Rectal smooth muscle tissue (tissue), 1 donor: ENCODE data around the gene POTEF.
"Not testable (repeated sequence)": the region's sequence is repeated elsewhere in the genome, so short reads cannot be mapped to it uniquely, and the experiment has no call there.

ENCODE experiments used
- H3K27ac ChIP-seq: one replicate; pipeline ENCODE4 v1.7.0; 2013; ENCODE audit warnings: low read depth, low read length, inconsistent platforms
- H3K27me3 ChIP-seq: one replicate; pipeline ENCODE4 v1.7.0; 2013; ENCODE audit warnings: low read length; ENCODE audit not compliant: control insufficient read depth, insufficient read depth
- H3K36me3 ChIP-seq: one replicate; pipeline ENCODE4 v1.7.0; 2013; ENCODE audit warnings: low read length; ENCODE audit not compliant: control insufficient read depth, insufficient read depth
- H3K4me1 ChIP-seq: one replicate; pipeline ENCODE4 v1.7.0; 2013; ENCODE audit warnings: low read length; ENCODE audit not compliant: control insufficient read depth, insufficient read depth
- H3K4me3 ChIP-seq: one replicate; pipeline ENCODE4 v1.7.0; 2013; ENCODE audit warnings: low read length
- H3K9ac ChIP-seq: one replicate; pipeline ENCODE4 v1.7.0; 2013; ENCODE audit warnings: low read length

The POTEF gene

GRCh38 chr2:130137118-130137517 is 8.1 kb upstream of the POTEF start:
- not testable (repeated sequence) for H3K27me3 ChIP-seq, H3K4me1 ChIP-seq, H3K4me3 ChIP-seq, H3K27ac ChIP-seq, H3K36me3 ChIP-seq, H3K9ac ChIP-seq

DNA sequence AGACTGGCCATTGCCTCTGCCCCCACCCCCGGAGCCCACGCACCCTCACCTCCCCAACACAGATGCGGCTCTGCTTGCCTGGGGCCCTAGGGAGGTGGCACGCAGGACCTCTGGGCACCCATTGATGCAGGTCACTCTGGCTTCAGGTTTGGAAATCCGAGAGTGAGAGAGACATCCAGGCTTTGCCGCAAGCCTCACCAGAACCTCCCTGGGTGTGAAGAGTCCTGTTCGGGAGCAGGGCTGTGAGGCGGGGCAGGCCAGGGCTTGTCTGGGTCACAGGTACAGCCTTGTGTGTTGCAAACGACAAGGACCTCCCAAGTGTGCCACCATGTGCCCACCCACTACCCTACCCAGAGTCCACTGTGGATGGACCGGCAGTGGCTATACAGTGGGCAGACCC is 7.5 kb upstream of the POTEF start:
- H3K36me3 ChIP-seq, H3K4me1 ChIP-seq, H3K4me3 ChIP-seq, H3K27me3 ChIP-seq, H3K9ac ChIP-seq, H3K27ac ChIP-seq: not testable (repeated sequence)

GRCh38 chr2:130135692-130136541 is 6.9 kb upstream of the POTEF start:
- Histone ChIP-seq H3K4me1 (no peaks in the 10 kb centered on the region), H3K4me3 (no peak overlapping the region), H3K27me3 (no peaks in the 10 kb centered on the region), H3K27ac (no peak overlapping the region), H3K9ac (no peak overlapping the region), H3K36me3 (no peaks in the 10 kb centered on the region)

DNA sequence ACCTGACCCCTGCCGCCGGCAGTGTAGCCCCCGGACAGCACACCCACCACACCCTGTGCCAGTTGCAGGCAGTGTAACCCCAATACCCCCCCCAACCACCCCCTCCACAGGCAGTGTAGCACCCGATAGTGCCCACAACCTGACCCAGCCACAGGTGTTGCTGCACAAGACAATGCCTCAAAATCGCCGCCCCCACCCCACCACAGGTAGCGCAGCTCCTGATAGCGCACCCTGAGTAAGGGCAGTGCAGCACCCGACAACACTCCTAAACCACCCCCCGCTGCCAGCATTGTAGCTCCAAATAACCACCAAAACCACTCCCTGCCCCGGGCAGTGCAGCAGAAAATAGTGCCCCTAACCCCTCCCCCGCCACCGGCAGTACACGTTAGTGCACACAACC is 558 bp downstream of the POTEF start:
- H3K36me3 ChIP-seq, H3K4me3 ChIP-seq: not testable (repeated sequence)

DNA sequence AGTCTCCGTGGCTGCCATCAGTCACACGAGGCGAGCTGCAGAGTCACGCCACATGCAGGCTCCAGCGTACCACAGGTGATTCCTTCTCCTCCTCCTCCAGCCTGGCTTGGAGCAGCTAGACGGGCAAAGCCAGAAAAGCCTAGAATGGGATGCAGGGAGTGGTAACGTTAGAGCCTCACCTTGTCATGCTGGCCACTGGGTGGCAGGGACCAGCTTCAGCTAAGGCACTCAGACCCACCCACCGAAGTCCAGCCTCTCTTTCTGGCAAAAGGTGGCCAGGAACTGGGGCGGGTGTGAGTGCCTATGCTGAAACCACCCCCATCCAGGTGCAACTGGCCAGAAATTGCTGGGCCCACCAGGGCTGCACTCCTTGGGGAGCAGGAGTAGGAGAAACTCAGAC is 1.3 kb downstream of the POTEF start:
- H3K4me3 ChIP-seq, H3K36me3 ChIP-seq, H3K27me3 ChIP-seq, H3K4me1 ChIP-seq, H3K27ac ChIP-seq, H3K9ac ChIP-seq: not testable (repeated sequence)

More for the DNA sequence above, 558 bp downstream of the POTEF start:
- H3K27ac ChIP-seq, H3K9ac ChIP-seq, H3K4me1 ChIP-seq, H3K27me3 ChIP-seq: not testable (repeated sequence)

DNA sequence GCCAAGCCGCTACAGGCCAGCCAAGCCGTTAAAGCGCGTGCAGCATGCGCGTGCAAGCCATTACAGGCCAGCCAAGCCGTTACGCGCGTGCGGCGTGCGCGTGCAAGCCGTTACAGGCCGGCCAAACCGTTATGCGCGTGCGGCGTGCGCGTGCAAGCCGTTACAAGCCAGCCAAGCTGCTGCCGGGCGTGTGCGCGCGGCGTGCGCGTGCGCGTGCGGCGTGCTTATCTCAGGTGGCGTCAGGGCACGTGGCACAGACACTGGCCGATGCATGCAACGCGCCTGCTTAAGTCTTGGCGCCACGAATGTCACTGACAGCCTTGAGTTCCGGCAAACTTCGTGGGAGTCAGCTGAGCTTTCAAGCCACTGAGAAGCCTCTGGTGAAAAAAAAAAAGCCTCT is 8.1 kb downstream of the POTEF start:
- not testable (repeated sequence) for H3K4me1 ChIP-seq, H3K27ac ChIP-seq, H3K4me3 ChIP-seq, H3K9ac ChIP-seq, H3K27me3 ChIP-seq, H3K36me3 ChIP-seq

GRCh38 chr2:130102597-130103363 is 26.2 kb downstream of the POTEF start:
- H3K27me3 ChIP-seq, H3K4me1 ChIP-seq, H3K27ac ChIP-seq, H3K4me3 ChIP-seq, H3K9ac ChIP-seq, H3K36me3 ChIP-seq: not testable (repeated sequence)

DNA sequence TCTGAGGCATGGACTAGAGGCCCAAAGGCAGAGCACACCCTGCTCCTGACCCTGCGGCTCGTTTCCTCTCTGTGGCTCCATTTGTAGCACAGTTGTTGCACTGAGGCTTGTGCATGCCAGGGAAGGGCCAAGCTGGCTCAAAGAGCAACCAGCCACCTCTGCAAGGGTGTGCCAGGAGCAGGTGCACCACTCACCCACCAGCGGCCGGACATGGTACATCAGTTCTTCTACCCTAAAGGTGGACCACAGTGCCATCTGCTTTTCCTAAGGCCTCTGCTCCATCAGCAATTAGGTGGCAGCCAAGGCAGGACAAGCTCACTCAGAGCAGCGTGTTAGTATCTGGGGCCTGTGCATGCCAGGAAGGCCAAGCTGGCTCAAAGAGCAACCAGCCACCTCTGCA is 66.4 kb downstream of the POTEF start:
- H3K36me3 ChIP-seq, H3K4me3 ChIP-seq, H3K9ac ChIP-seq, H3K27ac ChIP-seq, H3K4me1 ChIP-seq, H3K27me3 ChIP-seq: not testable (repeated sequence)

- not testable (repeated sequence) for H3K27ac ChIP-seq, H3K27me3 ChIP-seq, H3K4me3 ChIP-seq, H3K4me1 ChIP-seq, H3K9ac ChIP-seq, H3K36me3 ChIP-seq
These were observed 69.0 kb downstream of the POTEF start for GRCh38 chr2:130059982-130060381.

DNA sequence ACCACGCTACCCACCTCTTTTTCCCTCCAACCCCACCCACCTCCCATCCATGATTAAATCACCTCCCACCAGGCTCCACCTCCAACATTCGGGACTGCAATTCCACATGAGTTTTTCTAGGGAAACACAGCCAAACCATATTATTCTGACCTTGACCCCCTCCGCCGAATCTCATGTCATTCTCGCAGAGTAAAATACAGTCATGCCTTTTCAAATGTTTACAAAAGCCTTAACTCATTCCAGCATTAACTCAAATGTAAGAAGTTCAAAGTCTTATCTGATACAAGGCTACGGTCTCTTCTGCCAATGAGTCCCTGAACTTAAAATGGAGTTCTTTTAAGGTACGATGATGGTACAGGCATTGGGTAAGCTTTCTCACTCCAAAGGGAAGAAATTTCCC is 72.7 kb downstream of the POTEF start:
- not testable (repeated sequence) for H3K36me3 ChIP-seq, H3K27me3 ChIP-seq, H3K4me3 ChIP-seq, H3K9ac ChIP-seq, H3K4me1 ChIP-seq, H3K27ac ChIP-seq

DNA sequence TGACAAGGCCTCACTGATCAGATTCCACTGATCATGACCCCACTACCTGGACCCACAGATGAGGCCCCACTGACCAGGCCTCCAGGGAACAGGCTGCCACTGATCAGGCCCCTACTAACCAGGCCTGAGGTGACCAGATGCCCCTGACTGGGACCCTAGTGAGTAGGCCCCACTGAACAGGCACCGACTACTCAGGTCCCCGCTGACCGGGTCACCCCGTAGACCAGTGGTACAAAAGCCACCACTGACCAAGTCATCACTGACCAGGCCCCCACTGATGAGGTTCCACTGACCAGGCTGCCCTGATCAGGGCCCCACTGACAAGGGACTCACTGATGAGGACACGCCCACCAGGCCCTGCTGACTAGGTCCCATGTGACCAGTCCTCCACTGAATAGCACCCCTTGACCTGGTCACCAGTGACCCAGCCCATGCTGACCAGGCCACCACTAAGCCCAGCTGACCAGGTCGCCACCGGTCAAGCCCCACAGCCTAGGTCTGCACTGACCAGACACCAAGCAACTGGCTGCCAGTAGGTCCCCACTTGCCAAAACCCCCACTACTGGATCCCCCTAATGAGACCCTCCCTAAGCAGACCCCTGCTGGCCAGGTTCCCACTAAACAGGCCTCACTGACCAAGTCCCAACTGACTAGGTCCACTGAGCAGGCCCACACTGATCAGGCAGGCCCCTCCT is 75.7 kb downstream of the POTEF start:
- not testable (repeated sequence) for H3K27me3 ChIP-seq, H3K4me1 ChIP-seq, H3K27ac ChIP-seq, H3K4me3 ChIP-seq, H3K9ac ChIP-seq, H3K36me3 ChIP-seq

DNA sequence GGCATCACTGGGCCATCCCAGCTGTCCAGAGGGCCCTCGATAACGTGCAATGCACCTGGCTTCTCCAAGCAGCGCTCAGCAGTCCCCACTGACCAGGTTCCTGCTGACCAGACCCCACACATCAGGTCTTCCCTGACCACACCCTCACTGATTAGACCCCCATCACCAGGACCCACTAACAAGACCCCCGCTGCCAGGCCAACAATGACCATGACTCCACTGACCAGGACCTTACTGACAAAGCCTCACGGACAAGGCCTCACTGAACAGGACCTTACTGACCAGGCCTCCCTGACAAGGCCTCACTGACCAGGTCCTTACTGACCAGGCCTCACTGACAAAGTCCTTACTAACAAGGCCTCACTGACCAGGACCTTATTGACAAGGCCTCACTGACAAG is 76.6 kb downstream of the POTEF start:
- not testable (repeated sequence) for H3K4me3 ChIP-seq, H3K9ac ChIP-seq, H3K27me3 ChIP-seq, H3K36me3 ChIP-seq, H3K27ac ChIP-seq, H3K4me1 ChIP-seq
